SIG-M5 treated with dmso at 0.1 percent for 504 hours (cell line): Measurements from ENCODE around the gene KIAA1328.
"Not testable (repeated sequence)": the region's sequence is repeated elsewhere in the genome, so short reads cannot be mapped to it uniquely, and the experiment has no call there.

Experiments
- DNase-seq: peaks from one replicate; lab custom pipeline; 2025; ENCODE audit not compliant: unreplicated experiment; lab: John Stamatoyannopoulos, UW

KIAA1328 gene

DNA sequence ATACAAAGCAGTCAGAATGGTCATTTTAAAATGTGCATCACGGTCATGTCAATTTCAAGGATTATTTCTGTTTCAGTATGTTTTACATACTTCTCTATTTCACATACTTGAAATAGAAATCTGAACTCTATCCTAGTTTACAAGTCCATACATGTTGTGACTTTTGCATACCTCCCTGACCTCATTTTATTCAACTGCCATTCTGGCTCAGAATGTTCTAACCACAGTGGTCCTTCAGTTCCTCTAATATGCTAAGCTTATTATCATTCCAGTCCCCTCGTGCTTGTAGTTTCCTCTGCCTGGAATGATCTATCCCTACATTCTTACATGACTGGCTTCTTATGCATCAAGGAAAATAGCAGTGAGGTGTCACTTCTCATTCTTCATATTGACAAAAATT, 295.6 kb downstream of the KIAA1328 start:
- DNase-seq = no peak

DNA sequence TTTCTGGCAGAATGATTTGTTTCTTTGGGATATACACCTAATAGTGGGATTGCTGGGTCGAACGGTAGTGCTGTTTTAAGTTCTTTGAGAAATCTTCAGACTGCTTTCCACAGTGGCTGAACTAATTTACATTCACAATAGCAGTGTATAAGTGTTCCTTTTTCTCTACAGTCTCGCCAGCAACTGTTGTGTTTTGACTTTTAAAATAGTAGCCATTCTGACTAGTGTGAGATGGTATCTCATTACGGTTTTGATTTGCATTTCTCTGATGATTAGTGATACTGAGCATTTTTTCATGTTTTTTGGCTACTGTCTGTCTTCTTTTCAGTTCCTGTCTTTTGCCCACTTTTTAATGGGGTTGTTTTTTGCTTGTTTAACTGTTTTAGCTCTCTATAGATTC, 306.2 kb downstream of the KIAA1328 start:
- no peak for DNase-seq

- DNase-seq = no peak
Measured at GRCh38 chr18:37138456-37138855, 309.5 kb downstream of the KIAA1328 start.

- DNase-seq = no peak
Measured at GRCh38 chr18:37139876-37140275, 310.9 kb downstream of the KIAA1328 start.

- DNase-seq = no peak
Measured at GRCh38 chr18:37144921-37145320, 316.0 kb downstream of the KIAA1328 start.

- DNase-seq = peak; percentile 1
Measured at GRCh38 chr18:37156330-37156942, 327.5 kb downstream of the KIAA1328 start.

- no peak for DNase-seq
Measured at GRCh38 chr18:37160038-37160820, 331.3 kb downstream of the KIAA1328 start.

DNA sequence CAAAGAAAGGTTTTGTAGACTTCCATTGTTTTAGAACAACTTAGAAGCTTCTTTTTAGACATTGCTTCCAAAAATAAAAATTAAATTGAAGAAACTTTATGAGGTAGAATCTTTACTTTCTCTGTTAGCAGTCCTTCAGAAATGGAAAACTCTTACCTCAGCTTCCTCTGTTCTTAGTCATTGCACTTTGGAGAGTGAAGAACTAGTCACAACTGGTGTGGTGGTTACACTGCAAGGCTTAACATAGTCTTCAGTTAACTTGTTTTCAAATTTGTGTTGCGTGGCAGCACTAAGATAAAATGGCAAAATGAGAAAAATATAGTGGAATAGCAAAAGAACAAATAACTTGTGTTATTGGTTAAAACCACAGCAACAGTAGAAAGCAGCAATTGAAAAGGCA, 332.6 kb downstream of the KIAA1328 start:
- no peak for DNase-seq

DNA sequence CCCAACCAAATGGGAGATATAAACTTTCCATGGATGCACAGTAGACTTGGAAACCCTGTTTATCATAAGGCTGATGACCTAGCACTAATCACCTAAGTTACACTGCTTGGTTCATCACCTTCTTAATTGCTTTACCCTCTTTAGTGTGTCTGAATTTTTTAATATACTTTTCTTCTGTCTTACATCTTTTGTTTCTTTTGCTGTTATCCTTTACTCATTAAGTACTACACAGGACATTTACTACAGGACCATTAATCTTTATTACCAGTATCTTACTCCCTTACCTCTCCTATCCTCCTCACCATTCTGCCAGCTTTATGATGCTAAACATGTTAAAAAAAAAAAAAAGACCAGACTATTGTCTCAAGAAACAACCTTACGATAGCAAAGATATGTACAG, 333.6 kb downstream of the KIAA1328 start:
- no peak for DNase-seq

- no peak for DNase-seq
Measured at GRCh38 chr18:37163119-37163518, 334.2 kb downstream of the KIAA1328 start.

GRCh38 chr18:37166491-37166890, 337.6 kb downstream of the KIAA1328 start:
- DNase-seq = no peak

GRCh38 chr18:37166966-37167365, 338.0 kb downstream of the KIAA1328 start:
- not testable (repeated sequence) for DNase-seq

DNA sequence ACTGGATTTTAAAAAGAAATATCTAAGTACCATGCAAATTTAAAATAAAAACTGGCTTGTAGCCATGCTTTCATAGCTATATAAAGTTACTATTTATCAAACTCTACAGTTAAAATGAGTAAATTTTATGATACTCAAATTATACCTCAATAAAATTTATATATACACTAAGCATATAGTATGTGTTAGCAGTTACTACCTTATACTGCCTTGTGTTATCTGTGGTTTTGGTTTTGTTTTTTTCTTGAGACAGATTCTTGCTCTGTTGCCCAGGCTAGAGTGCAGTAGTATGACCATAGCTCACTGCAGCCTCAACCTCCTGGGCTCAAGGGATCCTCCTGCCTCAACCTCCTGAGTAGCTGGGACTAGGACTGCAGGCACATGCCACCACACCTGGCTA, 342.1 kb downstream of the KIAA1328 start:
- DNase-seq = no peak

GRCh38 chr18:37173384-37173783, 344.5 kb downstream of the KIAA1328 start:
- DNase-seq = no peak

DNA sequence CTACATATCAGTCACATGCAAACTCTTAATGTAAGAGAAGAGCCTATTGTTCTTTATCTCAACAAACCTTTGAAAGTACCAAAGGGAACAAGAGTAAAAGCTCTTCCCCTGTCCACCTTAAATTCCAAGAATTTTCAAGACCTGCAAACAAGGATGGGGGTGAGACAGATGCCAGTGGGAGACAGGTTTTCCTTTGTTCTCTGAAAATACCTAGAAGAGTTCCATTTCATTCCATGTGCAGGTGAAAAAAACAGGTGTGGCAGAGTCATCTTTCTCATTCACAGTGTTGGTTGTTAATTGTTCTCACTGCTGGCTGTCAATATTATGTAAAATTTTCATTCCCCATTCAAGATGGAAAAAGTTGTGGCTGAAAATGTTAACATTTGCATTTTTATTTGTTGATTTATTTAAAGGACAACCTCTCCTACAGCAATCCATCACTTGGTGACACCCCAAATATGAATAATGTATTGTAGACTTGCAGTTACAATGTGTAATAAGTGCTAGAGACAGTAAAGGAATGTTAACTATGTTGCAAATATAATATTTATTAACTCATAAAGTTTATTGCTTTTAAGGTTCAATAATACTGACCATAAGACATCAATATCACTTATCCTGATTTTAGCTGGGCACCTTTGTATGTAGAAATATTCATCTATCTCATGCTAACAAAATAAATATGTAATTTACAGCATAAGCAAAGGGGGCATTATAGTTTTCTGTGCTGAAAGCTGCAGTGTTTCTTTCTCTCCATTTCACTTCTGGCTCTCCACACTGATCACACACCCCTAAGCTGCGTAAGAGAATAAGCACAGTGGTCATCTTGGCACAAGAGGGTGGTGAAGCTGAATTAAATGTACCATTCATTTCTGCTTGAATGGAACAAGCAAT, 347.0 kb downstream of the KIAA1328 start:
- no peak for DNase-seq

GRCh38 chr18:37176621-37176934, 347.7 kb downstream of the KIAA1328 start:
- DNase-seq = no peak

DNA sequence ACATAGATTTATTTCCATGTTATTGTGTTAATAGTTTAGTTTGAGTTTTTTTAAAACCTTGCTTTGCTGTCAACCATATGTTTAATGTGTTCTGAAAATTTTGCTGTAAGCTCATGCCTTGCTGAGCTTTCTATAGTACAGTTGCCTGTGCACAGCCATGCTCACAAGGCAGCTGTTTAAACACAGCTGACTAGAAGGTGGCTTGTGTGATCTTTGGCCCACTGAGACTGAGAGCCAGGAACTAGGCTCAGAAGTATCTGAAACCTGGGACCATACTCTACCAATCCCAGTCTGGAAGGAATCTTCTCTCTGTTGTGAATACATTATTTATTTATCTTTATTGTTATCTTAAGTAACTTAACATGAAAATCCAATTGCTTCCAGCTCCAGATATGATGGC, 350.5 kb downstream of the KIAA1328 start:
- DNase-seq = no peak

DNA sequence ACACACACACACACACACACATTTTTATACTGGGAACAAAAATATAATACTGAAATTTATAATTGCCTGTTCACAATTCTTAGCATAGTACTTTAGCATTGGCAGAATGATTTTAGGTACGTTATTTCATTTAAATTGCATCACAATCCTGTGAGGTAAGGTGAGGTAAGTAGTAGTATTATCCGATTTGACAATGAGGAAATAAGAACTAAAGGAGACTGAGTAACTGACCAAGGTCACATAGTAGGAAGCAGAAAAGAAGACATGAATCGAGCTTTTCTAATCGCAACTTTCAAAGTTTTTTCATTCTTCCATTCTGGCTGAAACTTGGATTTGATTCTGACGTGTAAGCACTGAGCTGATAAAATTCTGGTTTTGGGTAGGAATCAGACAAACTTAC, 351.2 kb downstream of the KIAA1328 start:
- no peak for DNase-seq

DNA sequence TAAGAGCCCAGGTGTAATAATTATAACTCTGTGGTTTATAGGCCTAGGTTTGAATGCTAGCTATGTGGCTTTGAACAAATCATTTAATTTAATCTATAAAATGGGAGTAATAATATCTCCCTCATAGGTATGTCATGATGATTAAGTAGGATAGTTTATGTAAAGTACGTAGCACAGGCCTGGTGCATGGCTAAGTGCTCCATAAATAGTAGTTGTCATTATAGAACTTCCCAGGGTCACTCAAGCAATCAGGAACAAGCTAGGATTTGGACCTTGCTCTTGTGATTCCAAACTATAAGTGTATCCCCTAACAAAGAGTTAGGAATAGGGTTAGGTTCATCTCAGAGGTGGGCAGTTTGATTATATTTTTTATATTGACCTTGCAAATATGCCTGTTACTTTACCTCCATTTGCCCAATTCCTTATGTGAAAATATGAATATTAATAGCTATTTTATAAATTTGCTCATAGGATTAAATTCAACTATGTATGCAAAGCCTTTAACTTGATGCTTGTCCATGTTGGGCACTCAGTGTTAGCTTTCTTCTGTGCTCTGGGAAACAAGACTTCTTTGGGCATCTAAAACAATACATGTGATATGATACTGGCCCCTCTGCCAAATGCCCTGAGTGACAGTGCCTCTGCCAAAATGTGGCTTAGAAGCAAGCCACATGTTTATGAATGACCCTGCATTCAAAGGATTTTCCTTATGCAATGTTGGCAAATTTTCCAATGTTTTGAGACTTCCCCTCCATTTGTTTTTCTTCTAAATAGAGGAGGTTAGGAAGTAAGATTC, 353.6 kb downstream of the KIAA1328 start:
- no peak for DNase-seq

- DNase-seq = no peak
Measured at GRCh38 chr18:37184209-37184868, 355.4 kb downstream of the KIAA1328 start.
